ENCODE results near the gene TTC34. TPM values are rescaled to one million over a fixed set of nuclear protein-coding genes. Genes with fewer than 3 reads are reported as not detected.
"Not testable (repeated sequence)": the region's sequence is repeated elsewhere in the genome, so short reads cannot be mapped to it uniquely, and the experiment has no call there.

TTC34 gene
- total and polyA plus RNA-seq, 5 donors from 2014 or later, result 0.05 to 1.1 (median 0.13) TPM

DNA sequence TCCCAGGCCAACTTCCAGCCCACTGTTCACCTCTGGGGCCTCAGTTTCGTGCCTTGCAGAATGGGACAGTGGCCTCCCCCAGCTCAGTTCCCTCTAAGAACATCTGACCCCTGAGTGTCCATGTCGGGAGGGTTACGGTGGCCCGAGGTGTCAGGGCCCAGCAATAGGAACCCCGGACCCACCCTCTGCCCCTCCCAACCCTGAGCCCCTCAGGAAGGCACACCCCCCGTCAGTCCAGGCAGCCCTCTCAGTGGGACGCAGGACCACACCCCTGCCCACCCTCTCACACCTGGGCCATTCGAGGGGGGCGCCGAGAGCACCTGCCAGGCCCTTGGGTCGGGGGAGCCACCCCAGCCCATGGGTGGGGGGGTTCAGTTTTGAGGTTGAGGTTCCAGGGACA is 447 bp downstream of the TTC34 start:
- DNase-seq, result no peak
- H3K27ac ChIP-seq (ENCODE audit: insufficient read depth, low read length, poor library complexity, severe bottlenecking), result no peak overlapping the region
- no peak for ATAC-seq (ENCODE audit: low read depth in 2 of 2)
- no peaks in the 10 kb centered on the region for H3K36me3 ChIP-seq (ENCODE audit: control insufficient read depth, insufficient read depth, low read length)
- no peaks in the 10 kb centered on the region for H3K4me1 ChIP-seq (ENCODE audit: control insufficient read depth, insufficient read depth, low read length, poor library complexity, severe bottlenecking)
- Mint-ChIP-seq H3K27ac (no peak overlapping the region), H3K4me1 (peaks cover 0 to 3% (median 0%) of the 10 kb centered on the region in 4 donors), H3K36me3 (no peaks in the 10 kb centered on the region), H3K4me3 (no peak overlapping the region), H3K9me3 (peaks cover 0 to 4% (median 0%) of the 10 kb centered on the region in 7 donors), H3K27me3 (peaks cover 7% of the 10 kb centered on the region)
- H3K9me3 ChIP-seq (ENCODE audit: control insufficient read depth in 2 of 2, low read length in 2 of 2), result no peaks in the 10 kb centered on the region
- H3K4me3 ChIP-seq (ENCODE audit: low read depth, low read length), result no peak overlapping the region
- no peaks in the 10 kb centered on the region for H3K27me3 ChIP-seq (ENCODE audit: control insufficient read depth, insufficient read depth, low read length)

- DNase-seq, result no peak
- no peak overlapping the region for H3K4me3 ChIP-seq (ENCODE audit: low read depth, low read length)
- Mint-ChIP-seq H3K9me3 (peaks cover 0 to 6% (median 1%) of the 10 kb centered on the region in 7 donors), H3K36me3 (no peaks in the 10 kb centered on the region), H3K27me3 (peaks cover 7% of the 10 kb centered on the region), H3K27ac (no peak overlapping the region), H3K4me3 (no peak overlapping the region), H3K4me1 (peaks cover 0 to 3% (median 0%) of the 10 kb centered on the region in 4 donors)
- no peak overlapping the region for H3K27ac ChIP-seq (ENCODE audit: insufficient read depth, low read length, poor library complexity, severe bottlenecking)
- ATAC-seq (ENCODE audit: low read depth in 2 of 2), result no peak
- H3K36me3 ChIP-seq (ENCODE audit: control insufficient read depth, insufficient read depth, low read length), result no peaks in the 10 kb centered on the region
- no peaks in the 10 kb centered on the region for H3K27me3 ChIP-seq (ENCODE audit: control insufficient read depth, insufficient read depth, low read length)
- no peaks in the 10 kb centered on the region for H3K9me3 ChIP-seq (ENCODE audit: control insufficient read depth in 2 of 2, low read length in 2 of 2)
- H3K4me1 ChIP-seq (ENCODE audit: control insufficient read depth, insufficient read depth, low read length, poor library complexity, severe bottlenecking), result no peaks in the 10 kb centered on the region
Observed at GRCh38 chr1:2800664-2801045, 838 bp downstream of the TTC34 start.

- Histone ChIP-seq H3K9me3 (ENCODE audit: control insufficient read depth in 2 of 2, low read length in 2 of 2) (peaks cover 0 to under 1% of the 10 kb centered on the region in 2 experiments), H3K27ac (ENCODE audit: insufficient read depth, low read length, poor library complexity, severe bottlenecking) (no peak overlapping the region), H3K27me3 (ENCODE audit: control insufficient read depth, insufficient read depth, low read length) (no peaks in the 10 kb centered on the region), H3K36me3 (ENCODE audit: control insufficient read depth, insufficient read depth, low read length) (no peaks in the 10 kb centered on the region), H3K4me3 (ENCODE audit: low read depth, low read length) (no peak overlapping the region), H3K4me1 (ENCODE audit: control insufficient read depth, insufficient read depth, low read length, poor library complexity, severe bottlenecking) (no peaks in the 10 kb centered on the region)
- Mint-ChIP-seq H3K4me3 (no peak overlapping the region), H3K36me3 (no peaks in the 10 kb centered on the region), H3K27me3 (peaks cover 7% of the 10 kb centered on the region), H3K27ac (no peak overlapping the region), H3K4me1 (peaks cover 0 to 3% (median 0%) of the 10 kb centered on the region in 4 donors), H3K9me3 (peaks cover 0 to 6% (median 3%) of the 10 kb centered on the region in 7 donors)
- ATAC-seq (ENCODE audit: low read depth in 2 of 2), result no peak
- DNase-seq, result no peak
Observed at GRCh38 chr1:2799811-2800663, 1.5 kb downstream of the TTC34 start.

GRCh38 chr1:2798958-2799357 is 2.5 kb downstream of the TTC34 start:
- not testable (repeated sequence) for H3K27me3 ChIP-seq (ENCODE audit: control insufficient read depth, insufficient read depth, low read length); H3K4me3 Mint-ChIP-seq; H3K36me3 Mint-ChIP-seq; H3K9me3 Mint-ChIP-seq; H3K4me1 Mint-ChIP-seq; H3K27ac Mint-ChIP-seq; DNase-seq; H3K4me1 ChIP-seq (ENCODE audit: control insufficient read depth, insufficient read depth, low read length, poor library complexity, severe bottlenecking); H3K4me3 ChIP-seq (ENCODE audit: low read depth, low read length); ATAC-seq (ENCODE audit: low read depth in 2 of 2); H3K36me3 ChIP-seq (ENCODE audit: control insufficient read depth, insufficient read depth, low read length); H3K27ac ChIP-seq (ENCODE audit: insufficient read depth, low read length, poor library complexity, severe bottlenecking); H3K27me3 Mint-ChIP-seq
- peaks cover 9 to 10% of the 10 kb centered on the region in 2 experiments for H3K9me3 ChIP-seq (ENCODE audit: control insufficient read depth in 2 of 2, low read length in 2 of 2)

DNA sequence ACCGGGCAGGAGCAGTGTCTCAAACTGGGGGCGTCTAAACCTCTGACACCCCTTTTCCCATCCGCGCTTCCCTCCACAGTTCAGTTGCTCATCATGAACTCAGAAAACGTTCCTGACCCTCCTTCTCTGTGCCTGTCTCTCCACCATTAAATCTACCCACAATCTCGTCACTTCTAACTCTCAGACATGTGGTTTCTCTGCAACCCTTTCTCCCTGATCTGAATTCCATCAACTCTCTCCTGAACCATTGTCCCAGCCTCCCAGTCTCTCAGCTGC is 3.8 kb downstream of the TTC34 start:
- Mint-ChIP-seq H3K4me1 (peaks cover 0 to 3% (median 0%) of the 10 kb centered on the region in 4 donors), H3K9me3 (peaks cover 0 to 17% (median 5%) of the 10 kb centered on the region in 7 donors), H3K27ac (peak overlapping the region in 1 of 3 donors; percentile 45), H3K4me3 (no peak overlapping the region), H3K36me3 (no peaks in the 10 kb centered on the region), H3K27me3 (peaks cover 15% of the 10 kb centered on the region)
- Histone ChIP-seq H3K9me3 (ENCODE audit: control insufficient read depth in 2 of 2, low read length in 2 of 2) (peaks cover 13 to 18% of the 10 kb centered on the region in 2 experiments), H3K36me3 (ENCODE audit: control insufficient read depth, insufficient read depth, low read length) (no peaks in the 10 kb centered on the region), H3K4me3 (ENCODE audit: low read depth, low read length) (no peak overlapping the region), H3K27ac (ENCODE audit: insufficient read depth, low read length, poor library complexity, severe bottlenecking) (no peak overlapping the region), H3K4me1 (ENCODE audit: control insufficient read depth, insufficient read depth, low read length, poor library complexity, severe bottlenecking) (no peaks in the 10 kb centered on the region), H3K27me3 (ENCODE audit: control insufficient read depth, insufficient read depth, low read length) (no peaks in the 10 kb centered on the region)
- ATAC-seq (ENCODE audit: low read depth in 2 of 2), result no peak
- no peak for DNase-seq

- H3K4me3 Mint-ChIP-seq, result no peak overlapping the region
Observed at GRCh38 chr1:2796890-2797740, 4.4 kb downstream of the TTC34 start.

DNA sequence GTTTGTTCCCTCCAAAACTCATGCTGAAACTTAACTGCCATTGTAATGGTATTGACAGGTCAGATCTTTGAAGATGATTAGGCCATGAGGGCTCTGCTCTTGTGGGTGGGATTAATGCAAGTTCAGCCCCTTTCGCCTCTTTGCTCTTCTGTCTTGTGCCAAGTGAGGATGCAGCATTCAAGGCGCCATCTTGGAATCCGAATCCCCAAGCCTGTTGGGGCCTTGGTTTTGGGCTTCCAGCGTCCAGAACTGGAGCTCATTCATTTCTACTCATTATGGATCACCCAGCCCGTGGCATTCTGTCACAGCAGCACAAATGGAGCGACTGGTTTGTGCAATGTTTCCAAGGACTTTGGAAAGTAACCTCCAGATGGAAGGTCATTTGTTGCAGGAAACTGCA is 5.6 kb downstream of the TTC34 start:
- peaks cover 0 to 3% (median 0%) of the 10 kb centered on the region in 4 donors for H3K4me1 Mint-ChIP-seq
- Histone ChIP-seq H3K27me3 (ENCODE audit: control insufficient read depth, insufficient read depth, low read length) (peaks cover 2% of the 10 kb centered on the region), H3K4me3 (ENCODE audit: low read depth, low read length) (no peak overlapping the region), H3K36me3 (ENCODE audit: control insufficient read depth, insufficient read depth, low read length) (no peaks in the 10 kb centered on the region), H3K27ac (ENCODE audit: insufficient read depth, low read length, poor library complexity, severe bottlenecking) (no peak overlapping the region), H3K4me1 (ENCODE audit: control insufficient read depth, insufficient read depth, low read length, poor library complexity, severe bottlenecking) (no peaks in the 10 kb centered on the region), H3K9me3 (ENCODE audit: control insufficient read depth in 2 of 2, low read length in 2 of 2) (peaks cover 19 to 26% of the 10 kb centered on the region in 2 experiments)
- peaks cover 20% of the 10 kb centered on the region for H3K27me3 Mint-ChIP-seq
- H3K4me3 Mint-ChIP-seq, result no peak overlapping the region
- H3K27ac Mint-ChIP-seq, result no peak overlapping the region
- no peaks in the 10 kb centered on the region for H3K36me3 Mint-ChIP-seq
- DNase-seq (no peak), ATAC-seq (ENCODE audit: low read depth in 2 of 2) (no peak)
- peaks cover 0 to 26% (median 8%) of the 10 kb centered on the region in 7 donors for H3K9me3 Mint-ChIP-seq

More at GRCh38 chr1:2796890-2797740, 4.4 kb downstream of the TTC34 start:
- peaks cover 2% of the 10 kb centered on the region for H3K27me3 ChIP-seq (ENCODE audit: control insufficient read depth, insufficient read depth, low read length)
- no peak overlapping the region for H3K4me3 ChIP-seq (ENCODE audit: low read depth, low read length)
- ATAC-seq (ENCODE audit: low read depth in 2 of 2), result no peak
- peaks cover 0 to 3% (median 0%) of the 10 kb centered on the region in 4 donors for H3K4me1 Mint-ChIP-seq
- no peaks in the 10 kb centered on the region for H3K4me1 ChIP-seq (ENCODE audit: control insufficient read depth, insufficient read depth, low read length, poor library complexity, severe bottlenecking)
- H3K36me3 ChIP-seq (ENCODE audit: control insufficient read depth, insufficient read depth, low read length), result no peaks in the 10 kb centered on the region
- H3K27ac ChIP-seq (ENCODE audit: insufficient read depth, low read length, poor library complexity, severe bottlenecking), result no peak overlapping the region
- peaks cover 0 to 23% (median 8%) of the 10 kb centered on the region in 7 donors for H3K9me3 Mint-ChIP-seq
- peaks cover 17 to 23% of the 10 kb centered on the region in 2 experiments for H3K9me3 ChIP-seq (ENCODE audit: control insufficient read depth in 2 of 2, low read length in 2 of 2)
- peaks cover 18% of the 10 kb centered on the region for H3K27me3 Mint-ChIP-seq
- no peak overlapping the region for H3K27ac Mint-ChIP-seq
- no peak for DNase-seq
- no peaks in the 10 kb centered on the region for H3K36me3 Mint-ChIP-seq

Data from CD4-positive, CD25-positive, alpha-beta regulatory T cell (primary cell).